ENCODE results near the gene TRIM9.

The TRIM9 gene

DNA sequence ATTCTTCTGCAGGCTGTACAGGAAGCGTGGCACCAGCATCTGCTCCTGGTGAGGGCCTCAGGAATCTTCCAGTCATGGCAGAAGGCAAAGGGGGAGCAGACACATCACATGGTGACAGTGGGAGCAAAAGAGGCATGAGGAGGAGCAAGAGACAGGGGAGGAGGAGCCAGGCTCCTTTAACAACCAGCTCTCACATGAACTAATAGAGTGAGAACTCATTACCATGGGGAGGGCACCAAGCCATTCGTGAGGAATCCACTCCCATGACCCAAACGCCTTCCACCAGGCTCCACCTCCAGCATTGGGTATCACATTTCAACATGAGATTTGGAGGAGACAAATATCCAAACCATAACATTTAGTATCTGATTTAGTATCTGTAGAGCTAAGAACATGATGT, 14.7 kb upstream of the TRIM9 start:
- no peak overlapping the region for H3K4me3 ChIP-seq (ENCODE audit: low read depth, low read length)
- DNase-seq (ENCODE audit: low read depth) = no peak
- TF ChIP-seq, protein P1, sequence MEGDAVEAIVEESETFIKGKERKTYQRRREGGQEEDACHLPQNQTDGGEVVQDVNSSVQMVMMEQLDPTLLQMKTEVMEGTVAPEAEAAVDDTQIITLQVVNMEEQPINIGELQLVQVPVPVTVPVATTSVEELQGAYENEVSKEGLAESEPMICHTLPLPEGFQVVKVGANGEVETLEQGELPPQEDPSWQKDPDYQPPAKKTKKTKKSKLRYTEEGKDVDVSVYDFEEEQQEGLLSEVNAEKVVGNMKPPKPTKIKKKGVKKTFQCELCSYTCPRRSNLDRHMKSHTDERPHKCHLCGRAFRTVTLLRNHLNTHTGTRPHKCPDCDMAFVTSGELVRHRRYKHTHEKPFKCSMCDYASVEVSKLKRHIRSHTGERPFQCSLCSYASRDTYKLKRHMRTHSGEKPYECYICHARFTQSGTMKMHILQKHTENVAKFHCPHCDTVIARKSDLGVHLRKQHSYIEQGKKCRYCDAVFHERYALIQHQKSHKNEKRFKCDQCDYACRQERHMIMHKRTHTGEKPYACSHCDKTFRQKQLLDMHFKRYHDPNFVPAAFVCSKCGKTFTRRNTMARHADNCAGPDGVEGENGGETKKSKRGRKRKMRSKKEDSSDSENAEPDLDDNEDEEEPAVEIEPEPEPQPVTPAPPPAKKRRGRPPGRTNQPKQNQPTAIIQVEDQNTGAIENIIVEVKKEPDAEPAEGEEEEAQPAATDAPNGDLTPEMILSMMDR (IDR thresholded peaks at IDR 0.05; ENCODE audit: insufficient read depth, low read depth, low read length, missing control alignments) = no peak

DNA sequence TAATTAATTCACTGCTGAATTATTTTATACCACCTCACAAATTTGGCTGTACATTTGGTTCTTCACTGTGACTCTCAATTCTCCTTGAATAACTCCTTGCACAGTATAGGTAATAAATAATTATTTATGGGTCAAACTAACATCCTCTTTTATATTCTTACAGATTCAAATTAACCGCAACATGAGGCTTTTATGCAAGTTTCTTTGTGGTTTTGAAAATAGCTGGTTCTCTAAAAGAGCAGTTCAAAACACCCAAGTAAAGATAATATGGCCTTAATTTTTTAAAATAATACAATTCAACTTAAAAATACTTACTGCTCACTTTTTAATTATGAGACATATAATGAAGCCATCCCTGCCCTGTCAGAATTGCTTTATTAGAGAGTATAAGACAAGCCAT, 12.9 kb upstream of the TRIM9 start:
- H3K4me3 ChIP-seq (ENCODE audit: low read depth, low read length) = no peak overlapping the region
- DNase-seq (ENCODE audit: low read depth) = no peak
- TF ChIP-seq, protein P1 (IDR thresholded peaks at IDR 0.05; ENCODE audit: insufficient read depth, low read depth, low read length, missing control alignments) = no peak

DNA sequence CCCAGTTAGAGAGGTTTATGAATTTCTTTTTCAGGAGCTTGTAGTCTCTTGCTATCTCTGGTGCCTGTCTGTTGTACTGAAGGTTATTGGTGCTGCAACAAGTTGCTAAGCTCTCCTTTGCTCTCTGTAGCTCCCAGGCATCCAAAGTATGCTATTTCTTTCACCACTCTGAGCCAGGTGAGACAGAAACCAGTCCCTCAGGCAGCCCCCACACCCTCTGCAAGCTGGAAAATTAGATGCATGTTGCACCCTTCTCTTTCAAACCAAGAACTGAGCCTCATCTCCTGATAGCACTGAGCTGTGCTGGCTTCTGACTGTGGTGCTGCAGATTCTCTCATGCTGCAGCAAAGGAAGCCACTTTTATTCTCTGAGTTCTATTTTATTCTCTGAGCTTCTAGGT, 9.6 kb upstream of the TRIM9 start:
- no peak overlapping the region for H3K4me3 ChIP-seq (ENCODE audit: low read depth, low read length)
- TF ChIP-seq, protein P1 (IDR thresholded peaks at IDR 0.05; ENCODE audit: insufficient read depth, low read depth, low read length, missing control alignments) = no peak
- DNase-seq (ENCODE audit: low read depth) = no peak

DNA sequence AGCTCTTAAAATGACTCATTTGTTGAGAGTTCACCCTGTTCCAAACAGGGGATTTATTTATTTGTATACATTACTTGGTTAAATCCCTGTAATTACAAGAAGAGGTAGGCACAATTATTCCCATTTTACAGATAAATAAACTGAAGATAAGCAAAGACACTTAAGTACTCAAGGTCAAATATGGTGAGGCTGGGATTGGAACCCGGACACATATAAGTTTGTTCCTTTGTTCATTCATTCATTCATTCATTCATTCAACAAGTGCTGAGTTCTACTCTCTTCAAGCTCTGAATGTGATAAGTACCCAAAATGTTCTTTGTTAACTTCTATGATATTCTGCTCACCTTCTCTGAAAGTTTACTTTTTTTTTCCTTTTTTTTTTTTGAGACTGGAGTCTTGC, 2.4 kb upstream of the TRIM9 start:
- DNase-seq (ENCODE audit: low read depth) = no peak
- TF ChIP-seq, protein P1 (IDR thresholded peaks at IDR 0.05; ENCODE audit: insufficient read depth, low read depth, low read length, missing control alignments) = no peak

DNA sequence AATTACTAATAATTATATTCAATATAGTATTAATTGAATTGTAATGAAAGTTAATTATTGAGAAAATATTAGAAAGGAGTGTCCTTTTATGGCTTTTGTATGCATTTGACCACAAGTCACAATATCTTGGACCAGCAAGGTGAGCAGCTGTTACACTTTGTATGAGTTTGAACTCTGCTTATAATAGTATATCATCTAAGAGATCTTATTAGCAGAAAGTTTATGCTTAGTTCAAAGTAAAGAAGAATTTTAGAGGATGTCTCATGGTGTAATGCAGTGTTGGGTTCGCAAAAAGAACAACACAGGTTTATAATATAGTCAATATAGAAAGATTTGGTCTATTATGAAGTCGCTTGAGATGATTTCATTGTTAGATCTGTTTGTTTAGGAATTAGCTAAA, 2.0 kb upstream of the TRIM9 start:
- H3K4me3 ChIP-seq (ENCODE audit: low read depth, low read length) = no peak overlapping the region
- DNase-seq (ENCODE audit: low read depth) = no peak
- TF ChIP-seq, protein P1 (IDR thresholded peaks at IDR 0.05; ENCODE audit: insufficient read depth, low read depth, low read length, missing control alignments) = no peak

More for the DNA sequence above, 2.4 kb upstream of the TRIM9 start:
- no peak overlapping the region for H3K4me3 ChIP-seq (ENCODE audit: low read depth, low read length)

DNA sequence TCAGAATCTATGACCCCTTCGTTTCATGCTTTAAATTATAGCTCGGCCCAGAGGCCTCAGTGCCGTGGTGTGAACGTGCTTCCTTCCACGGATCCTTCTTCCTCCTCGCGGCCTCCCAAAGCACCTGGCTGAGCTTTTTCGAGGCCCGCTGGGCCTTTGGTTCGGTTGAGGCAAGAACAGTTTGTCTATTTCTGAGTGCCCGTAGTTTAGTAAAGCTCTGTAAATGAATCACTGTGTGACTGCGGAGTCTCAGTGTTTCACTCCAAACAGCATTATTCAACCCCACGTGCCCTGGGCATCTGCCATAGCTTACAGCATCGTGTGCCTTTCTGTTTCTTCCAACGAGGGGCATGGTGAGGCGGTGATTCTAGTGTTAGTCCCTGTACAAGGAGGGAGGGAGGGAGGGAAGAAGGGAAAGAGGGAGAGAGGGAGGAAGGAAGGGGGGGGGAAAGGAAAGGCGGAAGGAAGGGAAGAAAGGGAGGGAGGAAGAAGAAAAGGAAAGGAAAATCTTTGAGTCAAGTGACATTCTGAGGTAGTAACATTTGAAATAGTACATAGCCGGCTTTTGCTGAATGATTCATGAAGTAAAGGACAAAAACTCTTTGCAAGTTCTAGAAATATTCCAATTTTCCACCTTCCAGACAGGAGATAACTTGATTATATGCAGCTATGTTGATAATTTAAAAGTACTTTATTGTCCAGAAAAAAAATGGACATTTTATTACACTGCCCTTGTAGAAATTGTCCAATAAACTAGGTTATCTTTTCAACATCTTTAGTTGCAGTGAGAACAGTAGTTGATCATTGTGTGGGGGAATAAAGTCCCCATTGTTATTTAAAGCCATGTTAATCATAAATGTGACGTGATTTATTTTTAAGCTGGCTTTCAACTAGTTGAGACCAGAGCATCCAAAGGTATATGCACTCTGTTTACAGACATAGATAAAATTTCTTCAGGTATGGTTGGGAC, 1.2 kb upstream of the TRIM9 start:
- TF ChIP-seq, protein P1 (IDR thresholded peaks at IDR 0.05; ENCODE audit: insufficient read depth, low read depth, low read length, missing control alignments) = no peak
- H3K4me3 ChIP-seq (ENCODE audit: low read depth, low read length) = peak overlapping the region; percentile 79
- DNase-seq (ENCODE audit: low read depth) = no peak
